GM19397 (cell line): ENCODE measurements around the gene CDNF.
"Not testable (repeated sequence)": the region's sequence is repeated elsewhere in the genome, so short reads cannot be mapped to it uniquely, and the experiment has no call there.

ENCODE experiments used
- ATAC-seq: cut with Tn5 transposase; IDR thresholded peaks from one replicate; pipeline ENCODE4 v1.9.1; 2021; ENCODE audit warnings: mild to moderate bottlenecking, moderate library complexity; ENCODE audit not compliant: unreplicated experiment

Gene CDNF

GRCh38 chr10:14837757-14838581 is at the start of gene CDNF, which contains the start of the genes HSPA14 and MSANTD7:
CDNF (minus strand) TSS chr10:14838037; CDS start chr10:14837946, 91 bp downstream.
HSPA14 (plus strand) TSS chr10:14838306; CDS start chr10:14838403, 97 bp downstream.
MSANTD7 (plus strand) TSS chr10:14838306; CDS start chr10:14842285, 3,979 bp downstream.
- peak; percentile 95 for ATAC-seq

- no peak for ATAC-seq
Measured at GRCh38 chr10:14884082-14884481, 46.2 kb upstream of the CDNF start.

- ATAC-seq, result no peak
Measured at GRCh38 chr10:14880229-14880628, 42.4 kb upstream of the CDNF start.

- ATAC-seq, result no peak
Measured at GRCh38 chr10:14879928-14880193, 42.0 kb upstream of the CDNF start.

- peak; percentile 26 for ATAC-seq
Measured at GRCh38 chr10:14879124-14879927, 41.5 kb upstream of the CDNF start.

GRCh38 chr10:14878266-14879123 is 40.7 kb upstream of the CDNF start, which contains the start of gene SUV39H2:
SUV39H2 (plus strand) TSS chr10:14878866; CDS start chr10:14878889, 23 bp downstream.
- peak; percentile 94 for ATAC-seq

- no peak for ATAC-seq
Measured at GRCh38 chr10:14876764-14877163, 38.9 kb upstream of the CDNF start.

- ATAC-seq, result no peak
Measured at GRCh38 chr10:14875941-14876340, 38.1 kb upstream of the CDNF start.

GRCh38 chr10:14873090-14873760 is 35.4 kb upstream of the CDNF start:
- ATAC-seq, result no peak

GRCh38 chr10:14864871-14865270 is 27.0 kb upstream of the CDNF start:
- ATAC-seq, result not testable (repeated sequence)

- not testable (repeated sequence) for ATAC-seq
Measured at GRCh38 chr10:14864466-14864865, 26.6 kb upstream of the CDNF start.

GRCh38 chr10:14860791-14861190 is 23.0 kb upstream of the CDNF start:
- ATAC-seq, result no peak

GRCh38 chr10:14859775-14860174 is 21.9 kb upstream of the CDNF start:
- ATAC-seq, result no peak

- no peak for ATAC-seq
Measured at GRCh38 chr10:14859043-14859442, 21.2 kb upstream of the CDNF start.

- no peak for ATAC-seq
Measured at GRCh38 chr10:14858338-14858960, 20.6 kb upstream of the CDNF start.

- no peak for ATAC-seq
Measured at GRCh38 chr10:14855453-14855852, 17.6 kb upstream of the CDNF start.

- no peak for ATAC-seq
Measured at GRCh38 chr10:14852236-14852635, 14.4 kb upstream of the CDNF start.

GRCh38 chr10:14844948-14845347 is 7.1 kb upstream of the CDNF start:
- ATAC-seq, result no peak

- no peak for ATAC-seq
Measured at GRCh38 chr10:14843327-14843988, 5.6 kb upstream of the CDNF start.
